ENCODE data around the gene PDCD6IP. TPM values are rescaled to one million over a fixed set of nuclear protein-coding genes. Genes with fewer than 3 reads are reported as not detected.

Gene PDCD6IP
- total and polyA plus RNA-seq, 2 of the 13 experiments (the other 11 are each of a cell fraction or from before 2014, with no cell fraction given), result 62.5 to 85.6 TPM

DNA sequence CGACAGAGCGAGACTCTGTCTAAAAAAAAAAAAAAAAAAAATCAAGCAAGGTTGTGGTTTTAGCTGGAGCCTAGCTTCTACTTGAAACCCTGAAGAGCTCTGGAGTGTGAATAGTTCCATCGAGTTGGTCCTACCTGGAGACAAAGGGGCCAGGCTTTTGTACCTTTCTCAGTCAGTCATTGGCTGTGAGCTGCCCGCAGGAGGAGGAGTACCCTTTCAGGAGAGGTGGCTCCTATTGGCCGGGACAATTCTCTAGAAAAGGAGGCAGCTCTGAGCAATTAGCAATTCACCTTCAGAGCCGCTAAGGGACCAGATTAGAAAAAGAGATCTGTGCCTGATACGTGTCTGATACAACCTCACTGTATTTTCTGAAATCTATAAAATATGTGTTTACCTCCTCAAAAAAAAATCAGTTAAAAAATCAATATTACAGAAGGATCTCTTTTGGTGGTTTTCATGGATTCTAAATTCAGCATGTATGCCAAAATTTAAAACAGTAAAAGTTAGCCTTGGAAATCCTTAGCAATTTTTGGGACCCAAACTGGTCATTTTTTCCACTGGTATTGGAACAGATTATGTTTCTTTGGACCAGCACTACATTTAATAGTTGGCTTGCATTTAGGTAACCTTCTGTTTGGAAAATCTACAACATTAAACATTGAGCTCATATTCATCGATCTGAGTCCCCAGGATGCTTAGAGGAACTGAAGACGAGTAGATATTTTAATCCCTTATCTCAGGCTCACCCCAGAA, 29.7 kb upstream of the PDCD6IP start:
- POLR2A ChIA-PET, result interaction anchor here (0.6 kb wide), 1 partner anchor 171 kb away, joined by 4 read pairs; no protein-coding TSS in a partner anchor
- BruUV-seq (replicated peaks), result no TSS peak

More for the DNA sequence above, 29.7 kb upstream of the PDCD6IP start:
- Histone ChIP-seq H3K36me3 (replicated peaks in 1 of 2; ENCODE audit: control insufficient read depth in 1 of 2, insufficient read depth in 2 of 2, low read length in 2 of 2) (no peaks in the 10 kb centered on the region), H3K27ac (ENCODE audit: extremely low read length, insufficient read depth, low read length) (no peak overlapping the region), H3K4me3 (replicated peaks in 1 of 3; ENCODE audit: insufficient read depth in 1 of 3, low read depth in 2 of 3, low read length in 3 of 3) (no peak overlapping the region), H3K4me2 (ENCODE audit: low read depth, low read length) (no peak overlapping the region), H3K4me1 (ENCODE audit: insufficient read depth, low read length) (no peaks in the 10 kb centered on the region), H3K27me3 (ENCODE audit: control insufficient read depth in 1 of 2, insufficient read depth in 2 of 2, low read length in 2 of 2) (no peaks in the 10 kb centered on the region), H3K9me3 (ENCODE audit: low read length) (no peaks in the 10 kb centered on the region), H3K79me2 (ENCODE audit: insufficient read depth, low read length) (no peaks in the 10 kb centered on the region), H4K20me1 (ENCODE audit: insufficient read depth, low read length) (no peaks in the 10 kb centered on the region), H3K9ac (ENCODE audit: insufficient read depth, low read depth, low read length) (no peak overlapping the region), H2AFZ (ENCODE audit: low read length) (no peak overlapping the region)
- 36% methylated on average over 9 of the region's 9 CpGs for whole genome bisulfite sequencing (ENCODE audit: low lambda C conversion rate)
- intact Hi-C loops (cut with micrococcal nuclease; ENCODE audit: unreplicated experiment), result no loop called here
- DNase-seq (ENCODE audit: low spot score), result no peak
- FAIRE-seq, result no peak
- in situ Hi-C loops (cut with HindIII; ENCODE audit: extremely low pct_ligation_motif_present, low pct_unique_long_range_greater_than_20kb), result no loop called here
- no peak for TF ChIP-seq HMG20A (CRISPR knock-in tag; IDR thresholded peaks at IDR 0.05; ENCODE audit: borderline replicate concordance)
- no peak for TF ChIP-seq ETV5 (CRISPR knock-in tag; IDR thresholded peaks at IDR 0.05; ENCODE audit: borderline replicate concordance)
- TF ChIP-seq CCAR2 (optimal IDR thresholded peaks at IDR 0.05; ENCODE audit: low read depth, low read length), result no peak
- no peak for TF ChIP-seq ATF1 (CRISPR knock-in tag; IDR thresholded peaks at IDR 0.05)
- no peak for TF ChIP-seq AGO2 (optimal IDR thresholded peaks at IDR 0.05; ENCODE audit: low read depth, low read length)
- TF ChIP-seq, protein P1, sequence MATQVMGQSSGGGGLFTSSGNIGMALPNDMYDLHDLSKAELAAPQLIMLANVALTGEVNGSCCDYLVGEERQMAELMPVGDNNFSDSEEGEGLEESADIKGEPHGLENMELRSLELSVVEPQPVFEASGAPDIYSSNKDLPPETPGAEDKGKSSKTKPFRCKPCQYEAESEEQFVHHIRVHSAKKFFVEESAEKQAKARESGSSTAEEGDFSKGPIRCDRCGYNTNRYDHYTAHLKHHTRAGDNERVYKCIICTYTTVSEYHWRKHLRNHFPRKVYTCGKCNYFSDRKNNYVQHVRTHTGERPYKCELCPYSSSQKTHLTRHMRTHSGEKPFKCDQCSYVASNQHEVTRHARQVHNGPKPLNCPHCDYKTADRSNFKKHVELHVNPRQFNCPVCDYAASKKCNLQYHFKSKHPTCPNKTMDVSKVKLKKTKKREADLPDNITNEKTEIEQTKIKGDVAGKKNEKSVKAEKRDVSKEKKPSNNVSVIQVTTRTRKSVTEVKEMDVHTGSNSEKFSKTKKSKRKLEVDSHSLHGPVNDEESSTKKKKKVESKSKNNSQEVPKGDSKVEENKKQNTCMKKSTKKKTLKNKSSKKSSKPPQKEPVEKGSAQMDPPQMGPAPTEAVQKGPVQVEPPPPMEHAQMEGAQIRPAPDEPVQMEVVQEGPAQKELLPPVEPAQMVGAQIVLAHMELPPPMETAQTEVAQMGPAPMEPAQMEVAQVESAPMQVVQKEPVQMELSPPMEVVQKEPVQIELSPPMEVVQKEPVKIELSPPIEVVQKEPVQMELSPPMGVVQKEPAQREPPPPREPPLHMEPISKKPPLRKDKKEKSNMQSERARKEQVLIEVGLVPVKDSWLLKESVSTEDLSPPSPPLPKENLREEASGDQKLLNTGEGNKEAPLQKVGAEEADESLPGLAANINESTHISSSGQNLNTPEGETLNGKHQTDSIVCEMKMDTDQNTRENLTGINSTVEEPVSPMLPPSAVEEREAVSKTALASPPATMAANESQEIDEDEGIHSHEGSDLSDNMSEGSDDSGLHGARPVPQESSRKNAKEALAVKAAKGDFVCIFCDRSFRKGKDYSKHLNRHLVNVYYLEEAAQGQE (IDR thresholded peaks at IDR 0.05; ENCODE audit: borderline replicate concordance in 1 of 2, low read depth in 1 of 2, low read length in 2 of 2), result no peak
- no peak for TF ChIP-seq TCF7 (IDR thresholded peaks at IDR 0.05; ENCODE audit: low read depth)
- no peak for TF ChIP-seq WIZ (CRISPR knock-in tag; IDR thresholded peaks at IDR 0.05)
- no peak for TF ChIP-seq ZFP90 (CRISPR knock-in tag; IDR thresholded peaks at IDR 0.05; ENCODE audit: borderline replicate concordance)
- no peak for TF ChIP-seq FOXO1 (CRISPR knock-in tag; IDR thresholded peaks at IDR 0.05)
- TF ChIP-seq REPIN1 (CRISPR knock-in tag; IDR thresholded peaks at IDR 0.05; ENCODE audit: borderline replicate concordance, low read depth), result no peak
- TF ChIP-seq ERF (CRISPR knock-in tag; IDR thresholded peaks at IDR 0.05), result no peak
- TF ChIP-seq, protein P2, sequence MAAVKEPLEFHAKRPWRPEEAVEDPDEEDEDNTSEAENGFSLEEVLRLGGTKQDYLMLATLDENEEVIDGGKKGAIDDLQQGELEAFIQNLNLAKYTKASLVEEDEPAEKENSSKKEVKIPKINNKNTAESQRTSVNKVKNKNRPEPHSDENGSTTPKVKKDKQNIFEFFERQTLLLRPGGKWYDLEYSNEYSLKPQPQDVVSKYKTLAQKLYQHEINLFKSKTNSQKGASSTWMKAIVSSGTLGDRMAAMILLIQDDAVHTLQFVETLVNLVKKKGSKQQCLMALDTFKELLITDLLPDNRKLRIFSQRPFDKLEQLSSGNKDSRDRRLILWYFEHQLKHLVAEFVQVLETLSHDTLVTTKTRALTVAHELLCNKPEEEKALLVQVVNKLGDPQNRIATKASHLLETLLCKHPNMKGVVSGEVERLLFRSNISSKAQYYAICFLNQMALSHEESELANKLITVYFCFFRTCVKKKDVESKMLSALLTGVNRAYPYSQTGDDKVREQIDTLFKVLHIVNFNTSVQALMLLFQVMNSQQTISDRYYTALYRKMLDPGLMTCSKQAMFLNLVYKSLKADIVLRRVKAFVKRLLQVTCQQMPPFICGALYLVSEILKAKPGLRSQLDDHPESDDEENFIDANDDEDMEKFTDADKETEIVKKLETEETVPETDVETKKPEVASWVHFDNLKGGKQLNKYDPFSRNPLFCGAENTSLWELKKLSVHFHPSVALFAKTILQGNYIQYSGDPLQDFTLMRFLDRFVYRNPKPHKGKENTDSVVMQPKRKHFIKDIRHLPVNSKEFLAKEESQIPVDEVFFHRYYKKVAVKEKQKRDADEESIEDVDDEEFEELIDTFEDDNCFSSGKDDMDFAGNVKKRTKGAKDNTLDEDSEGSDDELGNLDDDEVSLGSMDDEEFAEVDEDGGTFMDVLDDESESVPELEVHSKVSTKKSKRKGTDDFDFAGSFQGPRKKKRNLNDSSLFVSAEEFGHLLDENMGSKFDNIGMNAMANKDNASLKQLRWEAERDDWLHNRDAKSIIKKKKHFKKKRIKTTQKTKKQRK (IDR thresholded peaks at IDR 0.05; ENCODE audit: low read length), result no peak
- TF ChIP-seq TARDBP (CRISPR knock-in tag; IDR thresholded peaks at IDR 0.05), result no peak
- ATAC-seq, result no peak
- CTCF ChIA-PET (ENCODE audit: low intra/inter-chr PET ratio, low total read pairs), result no interaction called here
